ENCODE data around the gene TCF19.

GRCh38 chr6:31180500-31180899 is 22.1 kb downstream of the TCF19 start:
- TF ChIP-seq ZNF8 (CRISPR knock-in tag; IDR thresholded peaks at IDR 0.05) (no peak), ZFP3 (CRISPR knock-in tag; IDR thresholded peaks at IDR 0.05) (no peak), ARNTL (CRISPR knock-in tag; IDR thresholded peaks at IDR 0.05; ENCODE audit: borderline replicate concordance, low read depth) (no peak), PATZ1 (CRISPR knock-in tag; IDR thresholded peaks at IDR 0.05; ENCODE audit: borderline replicate concordance) (no peak)

Data from SK-N-SH treated with all-trans-retinoic acid at 6 μM for 48 hours (cell line).